NCI-H226 (cell line): ENCODE results near the gene REV3L.

ENCODE experiments used
- DNase-seq: peaks from one replicate; pipeline ENCODE4 v3.0.0-alpha.2; 2015

REV3L gene

GRCh38 chr6:111423055-111423633 is 59.9 kb downstream of the REV3L start:
- peak; percentile 55 for DNase-seq

GRCh38 chr6:111418971-111419693 is 63.9 kb downstream of the REV3L start:
- DNase-seq = peak; percentile 70

- peak; percentile 26 for DNase-seq
Observed at GRCh38 chr6:111417946-111418345, 65.1 kb downstream of the REV3L start.

DNA sequence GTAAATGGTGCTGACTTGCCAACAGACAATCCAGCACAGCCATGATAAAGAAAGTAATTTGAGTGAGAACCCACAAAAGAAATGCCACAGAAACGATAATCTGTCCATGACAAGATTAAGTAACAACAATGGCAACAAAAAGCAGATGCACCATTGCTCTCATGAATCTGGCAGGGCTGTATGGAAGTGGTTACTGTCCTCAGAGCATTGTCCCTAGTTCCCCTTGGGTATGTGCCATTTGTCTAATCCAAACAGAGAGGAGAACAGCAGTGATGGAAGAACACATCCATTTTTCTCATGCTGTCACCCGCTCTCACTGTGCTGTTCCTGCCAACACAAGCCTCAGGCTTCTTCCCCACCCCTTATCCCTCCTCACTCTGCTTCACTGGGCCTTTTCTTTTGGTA is 65.8 kb downstream of the REV3L start:
- DNase-seq = no peak

GRCh38 chr6:111416529-111416928 is 66.5 kb downstream of the REV3L start:
- DNase-seq = no peak

- DNase-seq = no peak
Observed at GRCh38 chr6:111414373-111414772, 68.6 kb downstream of the REV3L start.

DNA sequence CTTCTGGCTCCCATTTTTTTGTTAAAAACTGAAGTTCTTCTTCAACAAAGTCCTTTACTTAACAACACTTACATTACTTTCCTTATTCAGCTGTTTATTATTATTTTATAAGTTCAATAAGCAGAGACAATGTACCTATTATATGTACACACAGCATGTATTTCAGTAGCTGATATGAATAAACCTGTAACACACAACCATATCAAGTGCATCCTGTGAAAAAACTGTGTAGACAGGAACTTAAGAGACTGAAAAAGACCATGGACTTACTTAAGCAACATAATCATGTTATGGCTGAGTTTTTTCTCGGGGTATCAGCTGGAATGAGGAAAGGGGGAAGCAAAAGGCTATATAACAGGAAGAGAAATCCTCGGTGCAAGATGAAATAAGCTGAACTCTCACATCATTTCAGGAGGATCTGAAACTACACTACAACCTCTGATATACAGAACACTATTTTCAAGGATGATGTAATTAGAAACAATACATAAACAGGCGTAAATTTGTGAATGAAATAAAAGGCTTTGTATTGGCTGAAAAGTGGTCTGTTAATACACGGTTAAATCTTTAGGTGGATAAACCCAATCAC is 70.9 kb downstream of the REV3L start:
- DNase-seq = no peak

DNA sequence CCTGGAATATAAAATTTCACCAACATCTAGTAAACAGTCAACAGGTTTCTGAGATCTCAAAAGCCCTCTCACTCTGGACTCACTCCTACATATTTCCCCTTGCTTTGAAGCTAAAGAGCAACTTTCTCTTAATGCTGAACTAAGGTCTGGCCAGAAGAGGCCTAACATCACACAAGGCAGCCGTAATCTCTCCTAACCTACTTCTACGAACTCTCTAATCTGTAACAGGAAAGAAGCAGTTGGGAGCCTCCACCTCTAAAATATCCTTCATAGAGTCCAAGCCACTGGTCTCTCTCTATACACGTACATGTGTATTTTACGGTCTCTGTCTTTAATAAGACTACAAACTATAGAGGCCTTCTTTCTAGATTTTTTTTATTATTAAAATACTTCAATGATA is 72.0 kb downstream of the REV3L start:
- no peak for DNase-seq

GRCh38 chr6:111410371-111410770 is 72.6 kb downstream of the REV3L start:
- no peak for DNase-seq

GRCh38 chr6:111409430-111409829 is 73.6 kb downstream of the REV3L start:
- no peak for DNase-seq

- DNase-seq = no peak
Observed at GRCh38 chr6:111407686-111408085, 75.3 kb downstream of the REV3L start.

GRCh38 chr6:111406200-111406721 is 76.8 kb downstream of the REV3L start:
- DNase-seq = no peak

GRCh38 chr6:111403388-111403787 is 79.6 kb downstream of the REV3L start:
- DNase-seq = no peak

DNA sequence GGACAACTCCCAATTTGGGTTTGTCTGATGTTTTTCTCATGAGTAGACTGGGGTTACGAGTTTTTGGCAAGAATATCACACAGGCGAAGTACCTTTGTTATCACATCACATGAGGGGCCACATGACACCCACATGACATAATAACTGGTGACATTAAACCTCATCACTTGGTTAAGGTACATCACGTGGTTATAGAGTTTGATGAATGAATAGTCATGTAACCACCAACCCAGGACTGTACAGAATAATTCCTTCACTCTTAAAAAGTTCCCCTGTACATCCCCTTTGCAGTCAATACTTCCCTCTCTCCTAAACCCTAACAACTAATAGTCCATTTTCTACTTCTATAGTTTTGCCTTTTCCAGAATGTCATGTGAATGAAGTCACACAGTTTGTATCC is 83.4 kb downstream of the REV3L start:
- no peak for DNase-seq

DNA sequence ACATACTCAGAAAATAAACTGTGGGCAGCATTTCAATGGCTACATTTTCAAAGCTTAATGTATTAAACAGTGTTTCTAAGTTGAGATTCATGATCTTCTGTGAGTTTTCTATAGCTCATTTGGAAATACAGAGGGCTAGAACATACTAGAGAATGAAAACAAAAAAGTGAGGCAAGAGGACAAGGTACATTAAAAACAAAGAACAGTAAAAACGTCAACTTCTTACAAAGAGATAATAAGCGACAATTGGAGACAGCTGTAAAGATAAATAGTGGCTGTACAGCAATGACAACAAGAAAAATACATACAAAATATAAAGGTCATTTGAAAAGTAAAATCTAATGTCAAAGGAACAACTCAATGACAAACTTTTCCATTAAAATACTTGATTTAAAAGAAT is 94.3 kb downstream of the REV3L start:
- DNase-seq = no peak

DNA sequence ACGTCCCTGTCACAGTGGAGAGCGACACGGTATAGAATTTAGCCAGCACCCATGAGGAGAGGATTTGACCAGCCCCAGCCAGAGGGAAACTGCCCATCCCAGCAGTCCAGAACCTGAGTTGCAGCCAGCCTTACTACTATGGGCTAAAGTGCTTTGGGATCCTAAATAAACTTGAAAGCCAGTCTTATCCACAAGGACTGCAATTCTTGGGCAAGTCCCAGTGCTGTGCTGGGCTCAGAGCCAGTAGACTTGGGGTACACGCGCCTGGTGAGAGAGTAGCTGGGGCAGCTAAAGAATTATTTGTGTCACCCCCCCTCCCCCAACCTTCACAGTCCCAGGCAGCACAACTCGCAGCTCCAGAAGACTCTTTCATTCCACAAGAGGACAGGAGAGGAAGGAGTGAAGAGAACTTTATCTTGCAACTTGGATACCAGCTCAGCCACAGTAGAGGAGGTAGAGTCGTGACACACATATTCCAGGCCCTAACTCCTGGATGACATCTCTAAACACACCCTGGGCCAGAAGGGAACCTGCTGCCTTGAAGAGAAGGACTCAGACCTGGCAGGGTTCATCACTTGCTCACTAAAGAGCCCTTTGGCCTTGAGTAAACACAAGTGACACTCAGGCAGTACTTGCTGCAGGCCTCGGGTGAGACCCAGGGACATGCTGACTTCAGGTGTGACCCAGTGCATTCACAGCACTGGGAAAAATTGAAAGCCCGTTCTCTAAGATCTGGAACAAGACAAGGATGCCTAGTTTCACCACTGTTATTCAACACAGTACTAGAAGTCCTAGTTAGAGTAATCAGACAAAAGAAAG is 100.3 kb downstream of the REV3L start:
- DNase-seq = no peak

DNA sequence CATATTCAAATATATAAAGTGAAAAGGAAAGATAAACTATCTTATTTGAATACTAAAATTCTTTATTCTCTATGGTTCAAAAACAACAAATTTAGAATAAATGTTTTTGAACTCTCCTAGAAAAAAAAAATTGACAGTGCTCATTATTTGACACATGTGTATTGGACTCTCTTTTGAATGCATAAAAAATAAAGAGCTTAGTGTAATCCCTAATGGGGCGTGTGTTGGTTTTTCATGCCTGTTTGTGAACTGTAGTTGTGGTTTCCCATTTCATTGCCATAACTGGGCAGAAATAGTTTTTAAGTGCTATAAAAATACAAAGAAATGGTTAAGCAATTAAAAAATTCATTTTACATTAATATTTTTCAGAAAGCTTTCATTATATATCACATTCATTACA is 101.3 kb downstream of the REV3L start:
- no peak for DNase-seq

DNA sequence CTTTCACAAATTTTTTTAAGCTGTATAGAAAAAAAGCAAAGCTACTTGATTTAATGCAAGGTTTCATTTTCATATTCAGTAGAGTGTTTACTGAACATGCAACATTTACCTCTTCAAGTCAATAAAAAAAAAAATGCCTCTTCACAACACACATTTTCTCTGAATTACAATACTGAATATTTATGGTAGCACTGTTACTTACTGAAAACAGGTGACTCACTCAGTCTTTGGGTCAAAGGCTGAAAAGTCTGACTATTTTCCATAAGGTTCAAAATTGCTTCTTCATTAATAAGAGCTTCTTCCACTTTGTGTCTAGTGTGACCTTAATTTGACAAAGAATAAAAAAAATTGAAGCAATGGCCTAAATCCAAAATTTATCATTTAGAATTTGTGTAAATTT is 101.9 kb downstream of the REV3L start:
- no peak for DNase-seq

GRCh38 chr6:111379831-111380230 is 103.2 kb downstream of the REV3L start:
- DNase-seq = no peak

DNA sequence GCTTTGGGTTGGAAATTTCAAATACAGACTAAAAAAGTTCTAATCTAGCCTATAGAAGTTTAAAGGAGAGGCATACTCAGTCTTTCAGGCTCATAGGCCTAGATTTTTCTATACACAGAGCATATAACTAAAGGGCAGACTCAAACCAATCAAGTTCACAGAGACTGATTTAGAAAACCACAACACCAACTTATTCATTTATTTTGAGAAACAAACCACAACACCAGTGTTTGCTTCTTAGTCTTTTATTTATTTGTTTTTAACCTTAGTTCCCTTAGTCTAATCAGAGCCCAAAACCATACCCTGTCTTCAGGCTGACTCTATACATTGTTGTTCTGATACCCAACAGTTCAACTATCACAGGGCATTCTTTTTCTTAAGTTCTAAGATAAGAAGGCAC is 103.7 kb downstream of the REV3L start:
- no peak for DNase-seq

GRCh38 chr6:111377558-111378120 is 105.4 kb downstream of the REV3L start:
- DNase-seq = peak; percentile 2

GRCh38 chr6:111367393-111368088 is 115.5 kb downstream of the REV3L start:
- no peak for DNase-seq
